GM19035 (cell line): ENCODE results near the gene LRRC74A.

Experiments
- ATAC-seq: cut with Tn5 transposase; IDR thresholded peaks from one replicate; pipeline ENCODE4 v1.9.1; 2021; ENCODE audit not compliant: unreplicated experiment

The LRRC74A gene

GRCh38 chr14:76826122-76826521, at the start of gene LRRC74A:
TSS of gene LRRC74A (plus strand) at chr14:76826408. CDS start at chr14:76826698, 290 bp downstream.
- no peak for ATAC-seq

GRCh38 chr14:76776428-76777251, 49.6 kb upstream of the LRRC74A start:
- no peak for ATAC-seq

- no peak for ATAC-seq
Observed at GRCh38 chr14:76777721-76778120, 48.5 kb upstream of the LRRC74A start.

- no peak for ATAC-seq
Observed at GRCh38 chr14:76778546-76779215, 47.5 kb upstream of the LRRC74A start.

GRCh38 chr14:76779221-76780057, 46.8 kb upstream of the LRRC74A start:
- ATAC-seq = no peak

- ATAC-seq = no peak
Observed at GRCh38 chr14:76780058-76780345, 46.2 kb upstream of the LRRC74A start.

- no peak for ATAC-seq
Observed at GRCh38 chr14:76780360-76780759, 45.8 kb upstream of the LRRC74A start.

- ATAC-seq = no peak
Observed at GRCh38 chr14:76780875-76781647, 45.1 kb upstream of the LRRC74A start.

- no peak for ATAC-seq
Observed at GRCh38 chr14:76781648-76782051, 44.6 kb upstream of the LRRC74A start.

- no peak for ATAC-seq
Observed at GRCh38 chr14:76782115-76782884, 43.9 kb upstream of the LRRC74A start.

GRCh38 chr14:76782885-76783566, 43.2 kb upstream of the LRRC74A start:
- ATAC-seq = no peak

GRCh38 chr14:76784266-76784874, 41.8 kb upstream of the LRRC74A start:
- no peak for ATAC-seq

GRCh38 chr14:76784881-76785280, 41.3 kb upstream of the LRRC74A start:
- ATAC-seq = peak; percentile 57

GRCh38 chr14:76786601-76787000, 39.6 kb upstream of the LRRC74A start:
- no peak for ATAC-seq

GRCh38 chr14:76792422-76792821, 33.8 kb upstream of the LRRC74A start:
- no peak for ATAC-seq

- ATAC-seq = no peak
Observed at GRCh38 chr14:76793324-76793723, 32.9 kb upstream of the LRRC74A start.

GRCh38 chr14:76793956-76794355, 32.3 kb upstream of the LRRC74A start:
- no peak for ATAC-seq

- ATAC-seq = no peak
Observed at GRCh38 chr14:76806446-76806845, 19.8 kb upstream of the LRRC74A start.

- no peak for ATAC-seq
Observed at GRCh38 chr14:76808011-76808410, 18.2 kb upstream of the LRRC74A start.
